ENCODE measurements around the gene SHISA4. TPM values are rescaled to one million over a fixed set of nuclear protein-coding genes. Genes with fewer than 3 reads are reported as not detected.
"Not testable (repeated sequence)": the region's sequence is repeated elsewhere in the genome, so short reads cannot be mapped to it uniquely, and the experiment has no call there.

Gene SHISA4, protein sequence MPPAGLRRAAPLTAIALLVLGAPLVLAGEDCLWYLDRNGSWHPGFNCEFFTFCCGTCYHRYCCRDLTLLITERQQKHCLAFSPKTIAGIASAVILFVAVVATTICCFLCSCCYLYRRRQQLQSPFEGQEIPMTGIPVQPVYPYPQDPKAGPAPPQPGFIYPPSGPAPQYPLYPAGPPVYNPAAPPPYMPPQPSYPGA
- under 1 TPM; 0.38 to 0.88 (median 0.54) TPM for total RNA-seq
- 0.52 TPM for total RNA-seq (2013)
- total RNA-seq: 0 to 0.85 (median 0.25) reads per million in 29 experiments

DNA sequence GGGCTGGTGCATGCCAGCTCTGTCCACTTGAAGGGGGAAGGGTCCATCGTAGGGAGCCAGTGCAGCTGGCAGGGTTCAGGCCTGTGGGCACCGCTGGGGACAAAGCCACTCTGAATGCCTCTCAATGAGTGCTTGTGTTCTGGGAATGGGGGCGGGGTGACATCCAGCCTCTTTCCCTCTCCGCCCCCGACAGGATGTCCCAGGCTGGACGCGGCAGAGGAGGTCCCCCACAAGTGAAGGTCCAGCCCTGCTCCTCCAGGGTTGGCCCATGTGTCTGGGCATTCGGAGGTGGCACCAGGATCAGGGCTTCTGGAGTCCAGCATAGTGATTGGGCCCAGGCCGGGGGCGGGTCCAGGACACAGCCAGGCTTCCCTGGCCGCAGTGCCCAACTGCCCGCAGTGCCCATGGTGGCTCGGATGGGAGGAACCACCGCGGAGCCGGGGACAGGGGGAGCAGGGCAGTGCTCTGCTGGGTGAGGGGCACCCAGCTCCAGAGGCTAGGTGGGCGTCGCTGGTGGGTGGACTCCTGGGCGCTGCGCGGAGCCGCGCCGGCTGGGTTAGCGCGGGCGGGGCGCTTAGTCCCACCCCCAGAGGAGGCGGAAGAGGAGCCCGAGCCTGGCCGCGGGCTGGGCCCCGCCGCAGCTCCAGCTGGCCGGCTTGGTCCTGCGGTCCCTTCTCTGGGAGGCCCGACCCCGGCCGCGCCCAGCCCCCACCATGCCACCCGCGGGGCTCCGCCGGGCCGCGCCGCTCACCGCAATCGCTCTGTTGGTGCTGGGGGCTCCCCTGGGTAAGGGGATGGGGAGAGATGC, at the start of gene SHISA4:
Gene SHISA4, plus strand, starts transcription at position 617 of the 808 bp plus-strand sequence. Its CDS starts 97 bp downstream, at position 714.
- no peaks in the 10 kb centered on the region for H3K36me3 ChIP-seq (ENCODE audit: control insufficient read depth in 2 of 2, extremely low read depth in 1 of 2, insufficient read depth in 1 of 2, low read length in 1 of 2)
- Mint-ChIP-seq H3K27ac (peak within 1 kb of the TSS in 1 of 2 donors; percentile 71), H3K27me3 (peaks cover 26 to 55% of the 10 kb centered on the region in 2 donors), H3K9me3 (no peaks in the 10 kb centered on the region), H3K36me3 (no peaks in the 10 kb centered on the region), H3K4me3 (peak within 1 kb of the TSS; percentile 62 to 78 (median 73)), H3K4me1 (peaks cover 6 to 9% (median 6%) of the 10 kb centered on the region in 3 donors)
- H3K27me3 ChIP-seq (replicated peaks in 1 of 2; ENCODE audit: control insufficient read depth in 2 of 2, extremely low read depth in 1 of 2, insufficient read depth in 2 of 2, low read length in 1 of 2): peaks cover 5 to 55% of the 10 kb centered on the region in 2 experiments
- peak; percentile 69 to 78 (median 74) for ATAC-seq (replicated peaks in 1 of 4)
- H3K9me3 ChIP-seq: no peaks in the 10 kb centered on the region
- peaks cover 3 to 17% of the 10 kb centered on the region in 2 experiments for H3K4me1 ChIP-seq (ENCODE audit: control insufficient read depth in 1 of 2, extremely low read depth in 1 of 2, insufficient read depth in 2 of 2, low read length in 2 of 2)
- peak in 6 of 35 experiments; percentile 3 to 25 (median 7) for DNase-seq
- H3K27ac ChIP-seq (ENCODE audit: low read length): no peak within 1 kb of the TSS
- ChIA-PET CTCF (no interaction called here), POLR2A (no interaction called here)
- H3K4me3 ChIP-seq (ENCODE audit: control insufficient read depth in 1 of 2, extremely low read depth in 1 of 2, low read length in 1 of 2): peak within 1 kb of the TSS; percentile 29 to 34
- 9% methylated on average over 49 of the region's 49 CpGs for WGBS (ENCODE audit: insufficient coverage)

DNA sequence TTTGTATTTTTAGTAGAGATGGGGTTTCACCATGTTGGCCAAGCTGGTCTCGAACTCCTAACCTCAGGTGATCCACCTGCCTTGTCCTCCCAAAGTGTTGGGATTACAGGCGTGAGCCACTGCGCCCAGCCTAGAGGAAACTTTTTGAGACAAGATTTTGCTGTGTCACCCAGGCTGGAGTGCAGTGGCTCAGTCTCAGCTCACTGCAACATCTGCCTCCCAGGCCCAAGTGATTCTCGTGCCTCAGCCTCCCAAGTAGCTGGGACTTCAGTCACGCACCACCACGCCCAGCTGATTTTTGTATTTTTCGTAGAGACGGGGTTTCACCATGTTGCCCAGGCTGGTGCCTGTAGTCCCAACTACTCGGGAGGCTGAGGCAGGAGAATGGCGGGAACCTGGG, 49.6 kb upstream of the SHISA4 start:
- Mint-ChIP-seq H3K36me3 (peaks cover 20% of the 10 kb centered on the region), H3K4me1 (peaks cover 56 to 60% (median 60%) of the 10 kb centered on the region in 3 donors)
- H3K27me3 Mint-ChIP-seq; H3K9me3 ChIP-seq; H3K9me3 Mint-ChIP-seq; H3K27ac Mint-ChIP-seq; DNase-seq; H3K27ac ChIP-seq (ENCODE audit: low read length); H3K27me3 ChIP-seq (replicated peaks in 1 of 2; ENCODE audit: control insufficient read depth in 2 of 2, extremely low read depth in 1 of 2, insufficient read depth in 2 of 2, low read length in 1 of 2); H3K4me1 ChIP-seq (ENCODE audit: control insufficient read depth in 1 of 2, extremely low read depth in 1 of 2, insufficient read depth in 2 of 2, low read length in 2 of 2); H3K4me3 ChIP-seq (ENCODE audit: control insufficient read depth in 1 of 2, extremely low read depth in 1 of 2, low read length in 1 of 2); H3K4me3 Mint-ChIP-seq; ATAC-seq (replicated peaks in 1 of 4): not testable (repeated sequence)
- WGBS (ENCODE audit: insufficient coverage): 99% methylated on average over 9 of the region's 10 CpGs
- CTCF ChIA-PET: interaction anchor here in 1 of 2 donors (0.6 to 0.9 kb wide), 2 partner anchors 53 to 326 kb away, joined by 3 read pairs; no protein-coding TSS in a partner anchor
- H3K36me3 ChIP-seq (ENCODE audit: control insufficient read depth in 2 of 2, extremely low read depth in 1 of 2, insufficient read depth in 1 of 2, low read length in 1 of 2): peaks cover 3 to 10% of the 10 kb centered on the region in 2 donors
- POLR2A ChIA-PET: interaction anchor here in 1 of 2 donors (0.7 kb wide), 1 partner anchor 8 kb away, joined by 3 read pairs; no protein-coding TSS in a partner anchor

DNA sequence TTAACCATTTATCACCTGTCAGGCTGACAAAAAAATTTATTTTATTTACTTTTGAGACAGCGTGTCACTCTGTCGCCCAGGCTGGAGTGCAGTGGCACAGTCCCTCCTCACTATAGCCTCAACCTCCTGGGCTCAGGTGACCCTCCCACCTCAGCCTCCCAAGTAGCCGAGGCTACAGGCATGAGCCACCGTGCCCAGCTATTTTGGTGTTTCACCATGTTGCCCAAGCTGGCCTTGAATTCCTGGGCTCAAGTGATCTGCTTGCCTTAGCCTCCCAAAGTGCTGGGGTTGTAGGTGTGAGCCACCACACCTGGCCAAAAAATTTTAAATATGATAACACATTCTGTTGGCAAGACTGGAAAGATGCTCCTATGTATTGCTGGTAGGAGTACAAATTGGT, 48.6 kb upstream of the SHISA4 start:
- no peak for ATAC-seq (replicated peaks in 1 of 4)
- no peaks in the 10 kb centered on the region for H3K27me3 Mint-ChIP-seq
- H3K36me3 Mint-ChIP-seq: peaks cover 19% of the 10 kb centered on the region
- peaks cover 51 to 59% (median 52%) of the 10 kb centered on the region in 3 donors for H3K4me1 Mint-ChIP-seq
- no peaks in the 10 kb centered on the region for H3K9me3 Mint-ChIP-seq
- 92% methylated on average over 2 of the region's 4 CpGs for WGBS (ENCODE audit: insufficient coverage)
- DNase-seq: no peak
- H3K36me3 ChIP-seq (ENCODE audit: control insufficient read depth in 2 of 2, extremely low read depth in 1 of 2, insufficient read depth in 1 of 2, low read length in 1 of 2): peaks cover under 1 to 10% of the 10 kb centered on the region in 2 donors
- H3K27ac ChIP-seq (ENCODE audit: low read length): no peak overlapping the region
- H3K9me3 ChIP-seq: no peaks in the 10 kb centered on the region
- no peak overlapping the region for H3K27ac Mint-ChIP-seq
- CTCF ChIA-PET: interaction anchor here in 1 of 2 donors (1.2 kb wide), 1 partner anchor 10 kb away, joined by 6 read pairs; the partner anchor contains the start of gene IPO9
- H3K4me1 ChIP-seq (ENCODE audit: control insufficient read depth in 1 of 2, extremely low read depth in 1 of 2, insufficient read depth in 2 of 2, low read length in 2 of 2): peaks cover 0 to 3% of the 10 kb centered on the region in 2 experiments
- no peaks in the 10 kb centered on the region for H3K27me3 ChIP-seq (replicated peaks in 1 of 2; ENCODE audit: control insufficient read depth in 2 of 2, extremely low read depth in 1 of 2, insufficient read depth in 2 of 2, low read length in 1 of 2)
- H3K4me3 Mint-ChIP-seq: no peak overlapping the region
- H3K4me3 ChIP-seq (ENCODE audit: control insufficient read depth in 1 of 2, extremely low read depth in 1 of 2, low read length in 1 of 2): no peak overlapping the region
- POLR2A ChIA-PET: no interaction called here

DNA sequence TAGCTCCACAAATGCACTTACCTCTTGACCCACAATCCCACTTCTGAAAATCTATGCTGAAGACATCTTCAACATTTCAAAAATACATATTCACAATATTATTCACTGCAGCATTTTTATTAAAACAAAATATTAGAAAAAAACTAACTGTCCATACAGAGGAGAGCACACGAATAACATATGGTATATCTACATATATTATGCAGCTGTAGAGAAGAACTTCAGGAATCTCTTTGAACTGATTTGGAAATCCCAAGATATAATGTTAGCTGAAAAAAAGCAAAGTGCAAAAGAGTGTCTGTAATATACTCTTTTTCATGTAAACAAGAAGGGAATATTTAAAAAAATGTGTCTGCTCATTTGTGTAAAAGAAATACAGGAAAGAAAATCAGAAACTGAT, 48.2 kb upstream of the SHISA4 start:
- Mint-ChIP-seq H3K9me3 (no peaks in the 10 kb centered on the region), H3K27me3 (no peaks in the 10 kb centered on the region), H3K27ac (no peak overlapping the region), H3K36me3 (peaks cover 15% of the 10 kb centered on the region), H3K4me3 (no peak overlapping the region), H3K4me1 (peaks cover 51 to 55% (median 52%) of the 10 kb centered on the region in 3 donors)
- Histone ChIP-seq H3K27ac (ENCODE audit: low read length) (no peak overlapping the region), H3K9me3 (no peaks in the 10 kb centered on the region), H3K27me3 (replicated peaks in 1 of 2; ENCODE audit: control insufficient read depth in 2 of 2, extremely low read depth in 1 of 2, insufficient read depth in 2 of 2, low read length in 1 of 2) (no peaks in the 10 kb centered on the region), H3K36me3 (ENCODE audit: control insufficient read depth in 2 of 2, extremely low read depth in 1 of 2, insufficient read depth in 1 of 2, low read length in 1 of 2) (peaks cover 0 to 10% of the 10 kb centered on the region in 2 donors), H3K4me1 (ENCODE audit: control insufficient read depth in 1 of 2, extremely low read depth in 1 of 2, insufficient read depth in 2 of 2, low read length in 2 of 2) (peaks cover 0 to 3% of the 10 kb centered on the region in 2 experiments), H3K4me3 (ENCODE audit: control insufficient read depth in 1 of 2, extremely low read depth in 1 of 2, low read length in 1 of 2) (no peak overlapping the region)
- ATAC-seq (replicated peaks in 1 of 4): no peak
- DNase-seq: no peak
- CTCF ChIA-PET: interaction anchor here in 1 of 2 donors (1.2 kb wide), 1 partner anchor 11 kb away, joined by 6 read pairs; the partner anchor contains the start of gene IPO9
- WGBS (ENCODE audit: insufficient coverage): no CpG with 5 or more reads among the region's 1 CpG
- POLR2A ChIA-PET: no interaction called here

DNA sequence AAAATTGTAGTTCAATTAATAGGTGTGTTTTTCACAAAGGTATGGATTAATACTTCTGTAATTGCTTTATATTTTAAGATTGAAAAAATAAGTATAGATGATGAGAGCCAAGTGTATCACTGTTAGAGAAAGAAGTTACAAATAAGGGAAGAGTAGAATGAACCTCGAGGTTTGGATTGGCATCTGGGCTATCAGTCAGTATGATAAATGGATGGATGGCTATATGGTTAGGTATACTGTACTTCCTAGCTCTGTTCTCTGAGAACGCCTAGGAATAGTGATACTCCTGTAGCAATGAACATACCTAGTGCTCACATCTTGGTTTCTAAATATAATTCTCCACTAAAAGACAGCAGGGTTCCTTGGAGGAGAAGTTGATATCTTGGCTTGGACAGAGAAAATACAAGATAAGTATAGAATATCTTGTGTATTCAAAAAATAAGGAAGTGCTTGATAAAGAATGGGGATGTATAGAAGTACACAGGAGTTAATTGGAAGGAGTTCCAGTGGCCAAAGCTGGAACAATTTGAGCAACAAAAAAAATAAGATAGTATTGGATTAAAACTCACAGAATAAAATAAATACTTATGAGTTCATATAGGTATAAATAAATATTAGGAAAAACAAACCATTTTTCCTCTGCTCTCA, 47.3 kb upstream of the SHISA4 start:
- Mint-ChIP-seq H3K4me3 (no peak overlapping the region), H3K27ac (no peak overlapping the region), H3K36me3 (peaks cover 11% of the 10 kb centered on the region), H3K27me3 (no peaks in the 10 kb centered on the region), H3K9me3 (no peaks in the 10 kb centered on the region), H3K4me1 (peaks cover 51 to 55% (median 52%) of the 10 kb centered on the region in 3 donors)
- H3K36me3 ChIP-seq (ENCODE audit: control insufficient read depth in 2 of 2, extremely low read depth in 1 of 2, insufficient read depth in 1 of 2, low read length in 1 of 2): peaks cover 0 to 10% of the 10 kb centered on the region in 2 donors
- no peaks in the 10 kb centered on the region for H3K9me3 ChIP-seq
- H3K27me3 ChIP-seq (replicated peaks in 1 of 2; ENCODE audit: control insufficient read depth in 2 of 2, extremely low read depth in 1 of 2, insufficient read depth in 2 of 2, low read length in 1 of 2): no peaks in the 10 kb centered on the region
- 71% methylated on average over 1 of the region's 2 CpGs for WGBS (ENCODE audit: insufficient coverage)
- ChIA-PET CTCF (interaction anchor here in 1 of 2 donors (1.2 to 1.3 kb wide), 2 partner anchors 12 to 14 kb away, joined by 3 to 6 read pairs; partner anchors contain the start of gene IPO9), POLR2A (no interaction called here)
- H3K4me1 ChIP-seq (ENCODE audit: control insufficient read depth in 1 of 2, extremely low read depth in 1 of 2, insufficient read depth in 2 of 2, low read length in 2 of 2): peaks cover 0 to 3% of the 10 kb centered on the region in 2 experiments
- ATAC-seq (replicated peaks in 1 of 4) (no peak), DNase-seq (no peak)
- no peak overlapping the region for H3K4me3 ChIP-seq (ENCODE audit: control insufficient read depth in 1 of 2, extremely low read depth in 1 of 2, low read length in 1 of 2)
- no peak overlapping the region for H3K27ac ChIP-seq (ENCODE audit: low read length)
